Activated CD4-positive, alpha-beta T cell treated with anti-CD3 and anti-CD28 coated beads, Interleukin-2, amount 10 ng/mL, durations not matched to agents 24 days and 14 days (primary cell): ENCODE data around the gene TRAPPC2L. TPM values are rescaled to one million over a fixed set of nuclear protein-coding genes. Genes with fewer than 3 reads are reported as not detected.
"Not testable (repeated sequence)": the region's sequence is repeated elsewhere in the genome, so short reads cannot be mapped to it uniquely, and the experiment has no call there.

Source experiments
- DNase-seq: peaks from one replicate; pipeline ENCODE4 v3.0.0; 2022
- H3K27ac Mint-ChIP-seq: one replicate; pipeline ENCODE4 v1.8.0; 2022; ENCODE audit warnings: mild to moderate bottlenecking, mixed read lengths
- H3K27me3 Mint-ChIP-seq: one replicate; pipeline ENCODE4 v1.8.0; 2022; ENCODE audit warnings: mixed read lengths
- H3K36me3 Mint-ChIP-seq: one replicate; pipeline ENCODE4 v1.8.0; 2022; ENCODE audit warnings: low read depth, mild to moderate bottlenecking, mixed read lengths
- H3K4me1 Mint-ChIP-seq: one replicate; pipeline ENCODE4 v1.8.0; 2021; ENCODE audit warnings: mixed read lengths
- H3K4me3 Mint-ChIP-seq: one replicate; pipeline ENCODE4 v1.8.0; 2022; ENCODE audit warnings: mild to moderate bottlenecking, moderate library complexity, mixed read lengths
- H3K9me3 Mint-ChIP-seq: one replicate; pipeline ENCODE4 v1.8.0; 2021; ENCODE audit warnings: mixed read lengths
- intact Hi-C: fragments of 100-400 bp; cut with micrococcal nuclease; formaldehyde crosslinking; loops from one replicate; pipeline ENCODE4 v1.15.1; 2023
- total RNA-seq: library from RNA; stranded (reverse); gene quantifications from 2 replicates; pipeline ENCODE4 v1.2.3, GENCODE V29; 2022

Gene TRAPPC2L
- total RNA-seq, 1 donor from 2014 or later = 62.1 TPM

GRCh38 chr16:88886845-88887521 is 30.1 kb downstream of the TRAPPC2L start:
- H3K4me1 Mint-ChIP-seq = peaks cover 5% of the 10 kb centered on the region
- no peaks in the 10 kb centered on the region for H3K36me3 Mint-ChIP-seq
- intact Hi-C loops = no loop called here
- H3K27ac Mint-ChIP-seq = no peak overlapping the region
- H3K9me3 Mint-ChIP-seq = no peaks in the 10 kb centered on the region
- no peak overlapping the region for H3K4me3 Mint-ChIP-seq
- H3K27me3 Mint-ChIP-seq = no peaks in the 10 kb centered on the region
- DNase-seq = no peak

- no peak for DNase-seq
- H3K4me3 Mint-ChIP-seq = no peak overlapping the region
Measured at GRCh38 chr16:88888057-88888456, 31.1 kb downstream of the TRAPPC2L start.

GRCh38 chr16:88888461-88889387 is 31.8 kb downstream of the TRAPPC2L start:
- Mint-ChIP-seq H3K36me3 (no peaks in the 10 kb centered on the region), H3K27me3 (no peaks in the 10 kb centered on the region), H3K4me1 (no peaks in the 10 kb centered on the region), H3K27ac (no peak overlapping the region), H3K9me3 (no peaks in the 10 kb centered on the region), H3K4me3 (no peak overlapping the region)
- DNase-seq = no peak
- intact Hi-C loops = no loop called here

More at GRCh38 chr16:88888057-88888456, 31.1 kb downstream of the TRAPPC2L start:
- no peaks in the 10 kb centered on the region for H3K27me3 Mint-ChIP-seq
- H3K36me3 Mint-ChIP-seq = no peaks in the 10 kb centered on the region
- no peak overlapping the region for H3K27ac Mint-ChIP-seq
- intact Hi-C loops = no loop called here
- H3K4me1 Mint-ChIP-seq = no peaks in the 10 kb centered on the region
- H3K9me3 Mint-ChIP-seq = no peaks in the 10 kb centered on the region

- DNase-seq, H3K36me3 Mint-ChIP-seq, H3K27me3 Mint-ChIP-seq, H3K4me1 Mint-ChIP-seq, H3K9me3 Mint-ChIP-seq, H3K4me3 Mint-ChIP-seq, intact Hi-C loops, H3K27ac Mint-ChIP-seq: not testable (repeated sequence)
Measured at GRCh38 chr16:88889702-88890352, 32.9 kb downstream of the TRAPPC2L start.

- H3K4me3 Mint-ChIP-seq = no peak overlapping the region
- no peak overlapping the region for H3K27ac Mint-ChIP-seq
- no peaks in the 10 kb centered on the region for H3K36me3 Mint-ChIP-seq
- H3K27me3 Mint-ChIP-seq = no peaks in the 10 kb centered on the region
- no peak for DNase-seq
- H3K9me3 Mint-ChIP-seq = no peaks in the 10 kb centered on the region
- no peaks in the 10 kb centered on the region for H3K4me1 Mint-ChIP-seq
- intact Hi-C loops = no loop called here
Measured at GRCh38 chr16:88891083-88891482, 34.2 kb downstream of the TRAPPC2L start.

GRCh38 chr16:88892065-88892464 is 35.1 kb downstream of the TRAPPC2L start:
- H3K36me3 Mint-ChIP-seq = no peaks in the 10 kb centered on the region
- intact Hi-C loops = no loop called here

GRCh38 chr16:88893127-88893968 is 36.4 kb downstream of the TRAPPC2L start:
- H3K36me3 Mint-ChIP-seq = no peaks in the 10 kb centered on the region
- H3K27ac Mint-ChIP-seq = no peak overlapping the region
- no peaks in the 10 kb centered on the region for H3K9me3 Mint-ChIP-seq
- H3K27me3 Mint-ChIP-seq = no peaks in the 10 kb centered on the region
- intact Hi-C loops = no loop called here
- DNase-seq = no peak
- H3K4me1 Mint-ChIP-seq = no peaks in the 10 kb centered on the region
- no peak overlapping the region for H3K4me3 Mint-ChIP-seq

More at GRCh38 chr16:88892065-88892464, 35.1 kb downstream of the TRAPPC2L start:
- no peak overlapping the region for H3K4me3 Mint-ChIP-seq
- DNase-seq = no peak
- H3K9me3 Mint-ChIP-seq = no peaks in the 10 kb centered on the region
- no peak overlapping the region for H3K27ac Mint-ChIP-seq
- no peaks in the 10 kb centered on the region for H3K27me3 Mint-ChIP-seq
- H3K4me1 Mint-ChIP-seq = no peaks in the 10 kb centered on the region

- H3K4me3 Mint-ChIP-seq, H3K36me3 Mint-ChIP-seq, H3K4me1 Mint-ChIP-seq, H3K27ac Mint-ChIP-seq, H3K9me3 Mint-ChIP-seq, intact Hi-C loops, DNase-seq, H3K27me3 Mint-ChIP-seq: not testable (repeated sequence)
Measured at GRCh38 chr16:88894266-88894665, 37.3 kb downstream of the TRAPPC2L start.

- no peaks in the 10 kb centered on the region for H3K27me3 Mint-ChIP-seq
- DNase-seq = no peak
- H3K4me1 Mint-ChIP-seq = no peaks in the 10 kb centered on the region
- H3K27ac Mint-ChIP-seq = no peak overlapping the region
- no peaks in the 10 kb centered on the region for H3K9me3 Mint-ChIP-seq
- intact Hi-C loops = no loop called here
- H3K36me3 Mint-ChIP-seq = no peaks in the 10 kb centered on the region
- no peak overlapping the region for H3K4me3 Mint-ChIP-seq
Measured at GRCh38 chr16:88894681-88895300, 37.9 kb downstream of the TRAPPC2L start.

- H3K36me3 Mint-ChIP-seq = no peaks in the 10 kb centered on the region
- intact Hi-C loops = no loop called here
- no peaks in the 10 kb centered on the region for H3K4me1 Mint-ChIP-seq
- H3K4me3 Mint-ChIP-seq = no peak overlapping the region
- H3K27me3 Mint-ChIP-seq = no peaks in the 10 kb centered on the region
- H3K9me3 Mint-ChIP-seq = no peaks in the 10 kb centered on the region
- no peak overlapping the region for H3K27ac Mint-ChIP-seq
- no peak for DNase-seq
Measured at GRCh38 chr16:88895335-88895734, 38.4 kb downstream of the TRAPPC2L start.

- H3K9me3 Mint-ChIP-seq = no peaks in the 10 kb centered on the region
- H3K27ac Mint-ChIP-seq = no peak overlapping the region
- H3K36me3 Mint-ChIP-seq = no peaks in the 10 kb centered on the region
- intact Hi-C loops = no loop called here
- no peaks in the 10 kb centered on the region for H3K4me1 Mint-ChIP-seq
- no peak for DNase-seq
- H3K27me3 Mint-ChIP-seq = no peaks in the 10 kb centered on the region
- H3K4me3 Mint-ChIP-seq = no peak overlapping the region
Measured at GRCh38 chr16:88896238-88897070, 39.5 kb downstream of the TRAPPC2L start.

GRCh38 chr16:88897696-88898425 is 40.9 kb downstream of the TRAPPC2L start:
- no peak overlapping the region for H3K27ac Mint-ChIP-seq

More at GRCh38 chr16:88897696-88898425, 40.9 kb downstream of the TRAPPC2L start:
- H3K9me3 Mint-ChIP-seq = no peaks in the 10 kb centered on the region
- no peak for DNase-seq
- no peak overlapping the region for H3K4me3 Mint-ChIP-seq
- intact Hi-C loops = no loop called here
- H3K27me3 Mint-ChIP-seq = no peaks in the 10 kb centered on the region
- no peaks in the 10 kb centered on the region for H3K36me3 Mint-ChIP-seq
- no peaks in the 10 kb centered on the region for H3K4me1 Mint-ChIP-seq
